ENCODE results near the gene DPYD.

The DPYD gene

GRCh38 chr1:97166626-97167025 is 754.2 kb downstream of the DPYD start:
- TF ChIP-seq, protein P1, sequence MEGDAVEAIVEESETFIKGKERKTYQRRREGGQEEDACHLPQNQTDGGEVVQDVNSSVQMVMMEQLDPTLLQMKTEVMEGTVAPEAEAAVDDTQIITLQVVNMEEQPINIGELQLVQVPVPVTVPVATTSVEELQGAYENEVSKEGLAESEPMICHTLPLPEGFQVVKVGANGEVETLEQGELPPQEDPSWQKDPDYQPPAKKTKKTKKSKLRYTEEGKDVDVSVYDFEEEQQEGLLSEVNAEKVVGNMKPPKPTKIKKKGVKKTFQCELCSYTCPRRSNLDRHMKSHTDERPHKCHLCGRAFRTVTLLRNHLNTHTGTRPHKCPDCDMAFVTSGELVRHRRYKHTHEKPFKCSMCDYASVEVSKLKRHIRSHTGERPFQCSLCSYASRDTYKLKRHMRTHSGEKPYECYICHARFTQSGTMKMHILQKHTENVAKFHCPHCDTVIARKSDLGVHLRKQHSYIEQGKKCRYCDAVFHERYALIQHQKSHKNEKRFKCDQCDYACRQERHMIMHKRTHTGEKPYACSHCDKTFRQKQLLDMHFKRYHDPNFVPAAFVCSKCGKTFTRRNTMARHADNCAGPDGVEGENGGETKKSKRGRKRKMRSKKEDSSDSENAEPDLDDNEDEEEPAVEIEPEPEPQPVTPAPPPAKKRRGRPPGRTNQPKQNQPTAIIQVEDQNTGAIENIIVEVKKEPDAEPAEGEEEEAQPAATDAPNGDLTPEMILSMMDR (conservative IDR thresholded peaks at IDR 0.05; ENCODE audit: low read length) = no peak
- no peak for DNase-seq (ENCODE audit: low read depth)

GRCh38 chr1:97164276-97164639 is 756.6 kb downstream of the DPYD start:
- DNase-seq (ENCODE audit: low read depth) = no peak
- TF ChIP-seq, protein P1 (conservative IDR thresholded peaks at IDR 0.05; ENCODE audit: low read length) = no peak
- no peak overlapping the region for H3K4me3 ChIP-seq (ENCODE audit: low read length)

More at GRCh38 chr1:97166626-97167025, 754.2 kb downstream of the DPYD start:
- no peak overlapping the region for H3K4me3 ChIP-seq (ENCODE audit: low read length)

DNA sequence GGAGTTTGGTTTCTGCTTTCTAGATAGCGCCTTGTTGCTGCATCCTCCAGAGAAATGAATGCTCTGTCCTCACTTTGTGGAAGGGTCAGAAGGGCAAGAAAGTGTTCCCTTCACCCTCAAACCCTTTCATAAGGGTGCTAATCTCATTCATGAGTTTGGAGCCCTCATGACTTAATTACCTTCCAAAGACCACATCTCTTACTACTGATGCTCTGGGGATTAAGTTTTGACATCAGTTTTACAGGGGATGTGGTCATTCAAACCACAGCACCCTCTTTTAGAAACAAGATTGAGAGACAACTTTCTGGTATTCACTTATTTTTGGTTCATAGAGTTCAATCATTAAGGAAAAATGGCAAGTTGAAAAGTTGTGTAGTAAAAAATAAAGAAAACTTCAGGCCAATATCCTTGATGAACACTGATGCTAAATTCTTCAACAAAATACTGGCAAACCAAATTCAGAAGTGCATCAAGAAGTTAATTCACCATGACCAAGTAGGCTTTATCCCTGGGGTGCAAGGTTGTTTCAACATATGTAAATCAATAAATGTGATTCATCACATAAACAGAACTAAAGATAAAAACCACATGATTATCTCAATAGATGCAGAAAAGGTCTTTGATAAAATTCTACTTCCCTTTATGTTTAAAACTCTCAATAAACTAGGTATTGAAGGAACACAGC is 757.1 kb downstream of the DPYD start:
- no peak for DNase-seq (ENCODE audit: low read depth)

GRCh38 chr1:97160818-97161217 is 760.0 kb downstream of the DPYD start:
- TF ChIP-seq, protein P1 (conservative IDR thresholded peaks at IDR 0.05; ENCODE audit: low read length) = no peak
- H3K4me3 ChIP-seq (ENCODE audit: low read length) = no peak overlapping the region
- peak; percentile 24 for DNase-seq (ENCODE audit: low read depth)

More for the DNA sequence above, 757.1 kb downstream of the DPYD start:
- H3K4me3 ChIP-seq (ENCODE audit: low read length) = no peak overlapping the region
- TF ChIP-seq, protein P1 (conservative IDR thresholded peaks at IDR 0.05; ENCODE audit: low read length) = no peak

DNA sequence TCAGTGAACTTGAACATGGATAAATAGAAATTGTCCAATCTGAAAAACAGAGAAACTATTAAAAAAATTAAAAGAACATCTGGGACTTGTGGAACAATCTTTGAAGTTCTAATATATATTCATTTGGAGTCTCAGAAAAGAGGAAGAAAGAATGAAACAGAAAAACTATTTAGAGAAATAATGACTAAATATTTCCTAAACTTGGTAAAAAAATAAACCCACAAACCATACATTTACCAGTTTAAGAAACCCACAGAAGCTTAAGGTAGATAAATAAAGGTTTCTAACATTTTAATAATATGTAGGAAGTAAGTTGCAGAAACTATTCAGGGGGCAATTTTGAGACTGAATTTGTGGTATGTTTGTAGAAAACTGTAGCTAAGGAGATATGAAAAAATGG is 761.5 kb downstream of the DPYD start:
- DNase-seq (ENCODE audit: low read depth) = no peak
- TF ChIP-seq, protein P1 (conservative IDR thresholded peaks at IDR 0.05; ENCODE audit: low read length) = no peak
- H3K4me3 ChIP-seq (ENCODE audit: low read length) = no peak overlapping the region

- no peak overlapping the region for H3K4me3 ChIP-seq (ENCODE audit: low read length)
- TF ChIP-seq, protein P1 (conservative IDR thresholded peaks at IDR 0.05; ENCODE audit: low read length) = no peak
- peak; percentile 6 for DNase-seq (ENCODE audit: low read depth)
These were observed 762.1 kb downstream of the DPYD start for GRCh38 chr1:97158691-97159096.

DNA sequence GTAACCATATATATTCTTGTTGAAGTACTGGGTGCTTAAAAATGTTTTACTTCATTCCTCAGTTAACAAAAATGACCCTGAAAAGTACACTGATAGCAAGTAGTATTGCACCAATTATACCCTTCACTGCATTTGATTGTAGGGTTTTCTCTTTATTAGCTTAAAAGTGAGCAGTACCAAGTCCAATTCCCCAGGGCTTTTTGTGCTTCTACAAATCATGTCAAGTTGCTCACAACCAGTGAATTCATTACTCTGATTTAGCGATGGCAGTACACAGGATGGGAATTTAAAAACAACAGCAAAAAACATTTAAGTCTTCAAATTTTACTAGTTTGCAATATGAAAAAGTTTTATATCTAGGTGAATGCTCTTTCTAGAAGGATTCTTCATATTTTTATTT is 762.8 kb downstream of the DPYD start:
- no peak overlapping the region for H3K4me3 ChIP-seq (ENCODE audit: low read length)
- no peak for DNase-seq (ENCODE audit: low read depth)
- TF ChIP-seq, protein P1 (conservative IDR thresholded peaks at IDR 0.05; ENCODE audit: low read length) = no peak

All from AG10803 (cell line).